HG03432 (cell line): Measurements from ENCODE around the gene SMCO4.

Experiments
- ATAC-seq: cut with Tn5 transposase; IDR thresholded peaks from one replicate; pipeline ENCODE4 v1.9.1; 2021; ENCODE audit warnings: mild to moderate bottlenecking, moderate library complexity; ENCODE audit not compliant: unreplicated experiment

The SMCO4 gene

GRCh38 chr11:93529707-93530467 is 13.3 kb downstream of the SMCO4 start:
- peak; percentile 41 for ATAC-seq

DNA sequence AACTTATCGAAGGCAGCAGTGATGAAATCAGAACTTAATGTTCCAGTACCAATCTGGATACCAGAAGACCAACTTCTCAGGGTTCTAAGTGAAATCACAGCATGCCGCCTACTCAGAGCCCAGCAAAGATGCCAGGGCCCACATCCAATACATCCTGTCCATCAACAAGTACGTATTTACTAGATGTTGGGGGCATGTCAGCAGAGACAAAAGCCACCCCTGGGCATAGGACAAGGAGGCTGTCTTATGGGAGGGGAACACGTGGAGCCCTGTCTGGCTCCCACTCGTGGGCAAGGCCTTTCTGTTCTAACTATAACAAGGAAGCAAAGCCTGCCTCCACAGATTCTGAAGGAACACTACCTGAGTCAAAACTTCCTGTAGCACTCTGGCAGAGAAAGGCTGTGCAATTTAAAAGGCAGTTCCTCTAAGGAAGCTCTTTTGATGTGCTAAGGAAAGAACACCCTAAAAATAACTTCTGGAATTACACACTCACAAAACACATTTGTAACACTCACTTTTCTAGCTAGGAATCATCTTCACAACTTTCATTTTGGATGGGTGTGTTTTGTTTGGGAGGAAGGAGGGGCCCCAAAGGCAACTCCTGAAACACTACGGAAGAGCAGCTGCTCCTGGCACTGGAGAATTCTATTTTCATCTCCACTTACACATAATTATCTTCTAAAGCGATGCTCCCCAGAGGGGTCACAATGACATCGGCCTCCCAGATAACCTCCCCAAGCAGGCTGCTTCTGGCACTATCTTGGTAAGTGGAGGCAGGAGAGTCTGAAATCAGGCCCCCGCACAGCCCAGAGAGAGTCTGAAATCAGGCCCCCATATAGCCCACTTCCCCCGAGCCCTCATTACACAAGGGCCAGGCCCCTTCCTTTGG is 14.2 kb downstream of the SMCO4 start:
- no peak for ATAC-seq

DNA sequence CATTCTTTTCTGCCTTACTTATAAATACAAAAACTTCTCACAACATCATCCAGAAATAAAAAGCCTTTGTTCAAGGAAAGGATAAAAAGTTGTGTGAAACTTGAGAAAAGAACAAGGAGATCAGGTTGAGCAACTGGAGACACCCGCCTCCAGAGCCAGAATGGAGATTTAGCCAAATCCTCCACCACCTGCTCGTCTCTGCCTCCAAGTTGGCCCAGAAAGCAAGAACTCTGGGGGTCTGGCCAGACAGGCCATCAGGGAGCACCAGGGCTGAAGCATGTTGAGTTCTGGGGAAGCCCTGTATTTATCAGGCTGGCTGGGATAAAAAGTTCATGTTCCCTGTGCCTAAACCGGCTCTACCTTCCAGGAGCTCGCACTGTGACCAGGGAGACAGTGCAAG is 14.9 kb downstream of the SMCO4 start:
- ATAC-seq, result no peak

- no peak for ATAC-seq
These were observed 16.3 kb downstream of the SMCO4 start for GRCh38 chr11:93526641-93527583.

DNA sequence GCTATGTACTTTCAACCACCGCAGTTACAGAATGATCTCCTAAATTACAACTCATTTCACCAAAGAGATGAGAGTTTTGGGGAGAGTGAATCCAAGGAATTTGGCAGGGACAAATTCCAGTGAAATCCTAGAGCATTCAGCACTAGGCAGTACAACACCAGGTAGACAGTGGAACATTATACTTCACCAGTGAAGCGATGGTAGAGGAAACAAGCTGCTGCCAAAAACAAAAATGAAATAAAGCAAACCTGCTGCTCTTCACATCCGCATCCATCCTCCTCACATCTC is 16.9 kb downstream of the SMCO4 start:
- ATAC-seq, result no peak

GRCh38 chr11:93525601-93526345 is 17.4 kb downstream of the SMCO4 start:
- peak; percentile 30 for ATAC-seq

DNA sequence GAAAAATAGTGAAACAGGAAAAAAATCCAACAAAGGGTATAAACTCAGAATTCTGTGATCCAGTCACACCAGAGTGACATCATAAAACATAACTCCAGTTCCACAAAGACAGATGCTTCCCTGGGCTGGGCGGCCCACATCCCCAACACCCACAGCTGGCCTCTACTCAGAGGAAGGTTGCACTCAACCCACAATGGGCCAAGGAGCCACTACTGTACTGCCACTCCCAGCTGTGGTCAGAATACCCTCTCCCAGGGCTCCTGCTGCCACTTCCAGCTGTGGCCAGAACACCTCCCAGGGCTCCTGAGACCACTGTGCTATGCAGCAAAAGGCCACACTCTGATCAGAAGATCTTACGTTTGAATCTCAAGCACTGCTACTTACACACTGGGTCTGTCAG is 18.3 kb downstream of the SMCO4 start:
- ATAC-seq, result peak; percentile 22

- ATAC-seq, result peak; percentile 40
These were observed 19.0 kb downstream of the SMCO4 start for GRCh38 chr11:93524173-93524536.

GRCh38 chr11:93520726-93521509 is 22.3 kb downstream of the SMCO4 start:
- peak; percentile 25 for ATAC-seq

- ATAC-seq, result no peak
These were observed 24.0 kb downstream of the SMCO4 start for GRCh38 chr11:93519179-93519578.

- ATAC-seq, result no peak
These were observed 25.1 kb downstream of the SMCO4 start for GRCh38 chr11:93518081-93518480.

DNA sequence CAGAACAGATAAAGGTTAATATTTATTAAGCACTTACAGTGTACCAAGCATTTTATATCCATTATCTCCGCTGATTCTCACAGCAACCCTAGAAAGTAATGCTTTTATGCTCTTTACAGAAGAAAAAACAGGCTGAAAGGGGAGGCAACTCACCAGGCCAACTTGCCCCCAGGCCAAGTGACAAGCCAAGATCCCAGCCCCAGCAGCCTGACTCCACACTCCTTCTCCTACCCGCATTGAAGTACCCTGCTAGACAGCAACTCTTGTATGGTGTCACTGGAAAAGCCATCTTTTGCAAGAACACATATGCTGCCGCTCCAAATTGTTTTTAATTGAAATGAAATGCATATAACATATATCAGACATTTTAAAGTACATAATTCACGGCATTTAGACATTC is 25.6 kb downstream of the SMCO4 start:
- no peak for ATAC-seq

DNA sequence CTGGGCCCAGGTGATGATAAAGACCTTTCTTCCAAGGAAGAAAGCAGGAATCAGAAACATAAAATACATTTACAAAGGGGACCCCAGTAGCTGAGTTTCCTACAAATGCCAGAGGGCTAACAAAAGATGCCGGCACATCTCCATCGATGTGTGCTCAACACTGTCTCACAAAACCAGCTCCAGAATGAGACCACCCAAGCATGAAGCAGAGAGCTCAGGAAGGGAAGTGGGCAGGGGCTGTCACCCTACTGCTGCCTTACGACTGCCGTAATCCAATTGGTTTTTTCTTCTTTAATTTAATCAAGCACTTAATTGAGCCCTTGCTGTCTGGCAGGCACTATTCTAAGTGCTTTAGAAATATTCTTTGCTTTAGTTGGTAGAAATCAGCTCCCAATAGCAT is 26.1 kb downstream of the SMCO4 start:
- no peak for ATAC-seq

GRCh38 chr11:93515441-93516025 is 27.7 kb downstream of the SMCO4 start:
- no peak for ATAC-seq

GRCh38 chr11:93514712-93515111 is 28.5 kb downstream of the SMCO4 start:
- ATAC-seq, result no peak

- no peak for ATAC-seq
These were observed 29.4 kb downstream of the SMCO4 start for GRCh38 chr11:93513772-93514171.

- peak; percentile 82 for ATAC-seq
These were observed 30.1 kb downstream of the SMCO4 start for GRCh38 chr11:93512949-93513667.

DNA sequence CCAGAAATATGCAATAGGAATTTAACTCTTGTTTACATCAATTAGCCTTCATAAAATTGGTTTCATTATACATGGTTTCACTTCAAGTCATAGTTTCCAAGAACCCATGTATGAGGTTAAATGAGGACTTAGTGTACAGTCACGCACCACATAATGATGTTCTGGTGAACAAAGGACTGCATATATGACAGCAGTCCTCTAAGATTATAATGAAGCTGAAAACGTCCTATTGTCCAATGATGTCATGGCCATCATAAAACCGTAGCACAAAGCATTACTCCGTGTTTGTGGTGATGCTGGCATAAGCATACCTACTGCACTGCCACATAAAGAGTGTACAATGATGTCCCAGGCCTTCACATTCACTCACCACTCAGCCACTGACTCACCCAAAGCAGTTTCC is 31.1 kb downstream of the SMCO4 start:
- peak; percentile 88 for ATAC-seq
